Measurements from ENCODE around the gene CRYBA2. TPM values are rescaled to one million over a fixed set of nuclear protein-coding genes. Genes with fewer than 3 reads are reported as not detected.

The CRYBA2 gene
- total and polyA plus RNA-seq, 10 donors: not detected

DNA sequence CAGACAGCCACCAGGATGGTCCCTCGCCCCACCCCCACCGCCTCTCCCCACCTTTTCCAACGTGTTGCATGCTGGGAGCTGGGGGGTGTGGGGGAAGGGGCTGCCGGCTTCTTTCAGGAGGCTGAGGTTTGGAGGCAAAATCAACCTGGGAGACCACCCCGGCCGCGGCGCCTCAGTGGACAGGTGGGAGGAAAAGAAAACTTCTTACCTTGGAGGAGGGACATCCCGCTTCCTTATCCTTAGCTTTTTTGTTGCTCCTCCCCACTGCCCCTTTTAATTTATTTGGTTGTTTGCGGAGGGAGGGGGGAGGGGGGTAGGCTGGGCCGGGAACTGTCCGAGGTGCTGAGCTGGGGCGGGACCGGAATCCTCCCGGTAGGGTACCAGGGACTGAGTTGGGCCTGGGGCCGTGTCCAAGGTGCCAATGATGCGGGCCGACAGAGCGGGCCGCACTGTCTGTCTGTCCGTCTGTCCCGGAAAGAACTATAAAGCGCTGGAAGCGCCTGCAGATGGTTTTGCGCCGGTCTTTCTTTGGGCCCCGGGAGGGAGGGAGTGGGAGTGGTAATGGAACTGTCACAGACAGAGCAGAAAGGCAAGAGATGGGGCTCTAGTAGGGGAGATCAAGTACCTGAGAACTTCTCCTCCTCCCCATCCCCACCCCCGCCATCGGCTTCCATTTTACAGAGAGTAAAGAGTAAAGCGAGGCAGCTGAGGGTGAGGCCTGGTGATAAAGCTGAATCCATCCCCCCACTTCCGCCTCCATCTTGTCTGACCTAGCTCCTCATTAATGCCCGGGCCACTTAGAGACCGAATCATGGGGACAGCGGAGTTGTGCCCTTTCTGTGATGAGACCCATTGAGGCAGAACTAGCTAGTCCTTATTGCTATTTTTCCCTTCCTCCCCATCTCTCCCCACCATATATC lies 31.3 kb downstream of the CRYBA2 start:
- peaks cover 0 to 100% (median 72%) of the 10 kb centered on the region in 7 donors for H3K27me3 ChIP-seq (replicated peaks in 1 of 7)
- peaks cover 0 to 4% (median 0%) of the 10 kb centered on the region in 8 donors for H3K9me3 ChIP-seq
- DNase-seq: no peak
- no peak overlapping the region for H3K4me3 ChIP-seq
- WGBS, 5 donors: 14 to 27% (median 16%) methylated on average over 29 to 34 of the region's 34 CpGs
- no peaks in the 10 kb centered on the region for H3K36me3 ChIP-seq
- peaks cover 3 to 43% (median 27%) of the 10 kb centered on the region in 6 donors for H3K4me1 ChIP-seq
- TF ChIP-seq, protein P1, sequence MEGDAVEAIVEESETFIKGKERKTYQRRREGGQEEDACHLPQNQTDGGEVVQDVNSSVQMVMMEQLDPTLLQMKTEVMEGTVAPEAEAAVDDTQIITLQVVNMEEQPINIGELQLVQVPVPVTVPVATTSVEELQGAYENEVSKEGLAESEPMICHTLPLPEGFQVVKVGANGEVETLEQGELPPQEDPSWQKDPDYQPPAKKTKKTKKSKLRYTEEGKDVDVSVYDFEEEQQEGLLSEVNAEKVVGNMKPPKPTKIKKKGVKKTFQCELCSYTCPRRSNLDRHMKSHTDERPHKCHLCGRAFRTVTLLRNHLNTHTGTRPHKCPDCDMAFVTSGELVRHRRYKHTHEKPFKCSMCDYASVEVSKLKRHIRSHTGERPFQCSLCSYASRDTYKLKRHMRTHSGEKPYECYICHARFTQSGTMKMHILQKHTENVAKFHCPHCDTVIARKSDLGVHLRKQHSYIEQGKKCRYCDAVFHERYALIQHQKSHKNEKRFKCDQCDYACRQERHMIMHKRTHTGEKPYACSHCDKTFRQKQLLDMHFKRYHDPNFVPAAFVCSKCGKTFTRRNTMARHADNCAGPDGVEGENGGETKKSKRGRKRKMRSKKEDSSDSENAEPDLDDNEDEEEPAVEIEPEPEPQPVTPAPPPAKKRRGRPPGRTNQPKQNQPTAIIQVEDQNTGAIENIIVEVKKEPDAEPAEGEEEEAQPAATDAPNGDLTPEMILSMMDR (IDR thresholded peaks at IDR 0.05 in 8 of 11, conservative IDR thresholded peaks at IDR 0.05 in 3 of 11): no peak
- TF ChIP-seq POLR2AphosphoS5 (IDR thresholded peaks at IDR 0.05) (no peak), POLR2A (IDR thresholded peaks at IDR 0.05) (no peak)
- intact Hi-C loops (cut with DNase I; ENCODE audit: low total_unique reads): no loop called here
- H3K27ac ChIP-seq: no peak overlapping the region

DNA sequence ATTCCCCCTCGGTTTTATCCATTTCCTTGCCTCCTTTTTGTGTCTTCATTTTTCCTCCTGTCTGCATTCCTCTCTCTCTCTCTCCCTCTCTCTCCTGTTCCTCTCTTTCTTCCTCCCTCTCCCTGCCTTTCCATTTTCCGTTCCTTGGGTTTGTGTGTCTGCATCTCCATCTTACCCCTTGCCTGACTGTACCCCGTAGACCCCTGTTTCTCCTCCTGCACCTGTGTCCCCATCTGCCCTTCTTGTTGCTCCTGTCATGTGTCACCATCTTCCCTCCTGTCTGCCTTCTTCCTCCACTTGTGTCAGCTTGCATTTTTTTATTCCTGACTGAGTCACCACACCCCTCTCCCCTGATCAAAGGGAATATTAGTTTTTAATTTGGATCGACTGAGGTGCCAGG lies 32.0 kb downstream of the CRYBA2 start:
- Histone ChIP-seq H3K27ac (no peak overlapping the region), H3K4me3 (no peak overlapping the region), H3K4me1 (peaks cover 3 to 43% (median 27%) of the 10 kb centered on the region in 6 donors), H3K36me3 (no peaks in the 10 kb centered on the region), H3K9me3 (peaks cover 0 to 4% (median 0%) of the 10 kb centered on the region in 8 donors), H3K27me3 (replicated peaks in 1 of 7) (peaks cover 0 to 100% (median 72%) of the 10 kb centered on the region in 7 donors)
- TF ChIP-seq, protein P1 (IDR thresholded peaks at IDR 0.05 in 8 of 11, conservative IDR thresholded peaks at IDR 0.05 in 3 of 11): no peak
- TF ChIP-seq POLR2AphosphoS5 (IDR thresholded peaks at IDR 0.05) (no peak), POLR2A (IDR thresholded peaks at IDR 0.05) (no peak)
- intact Hi-C loops (cut with DNase I; ENCODE audit: low total_unique reads): no loop called here
- DNase-seq: no peak
- 8 to 11% (median 10%) methylated on average over 4 of the region's 4 CpGs for WGBS, 5 donors

DNA sequence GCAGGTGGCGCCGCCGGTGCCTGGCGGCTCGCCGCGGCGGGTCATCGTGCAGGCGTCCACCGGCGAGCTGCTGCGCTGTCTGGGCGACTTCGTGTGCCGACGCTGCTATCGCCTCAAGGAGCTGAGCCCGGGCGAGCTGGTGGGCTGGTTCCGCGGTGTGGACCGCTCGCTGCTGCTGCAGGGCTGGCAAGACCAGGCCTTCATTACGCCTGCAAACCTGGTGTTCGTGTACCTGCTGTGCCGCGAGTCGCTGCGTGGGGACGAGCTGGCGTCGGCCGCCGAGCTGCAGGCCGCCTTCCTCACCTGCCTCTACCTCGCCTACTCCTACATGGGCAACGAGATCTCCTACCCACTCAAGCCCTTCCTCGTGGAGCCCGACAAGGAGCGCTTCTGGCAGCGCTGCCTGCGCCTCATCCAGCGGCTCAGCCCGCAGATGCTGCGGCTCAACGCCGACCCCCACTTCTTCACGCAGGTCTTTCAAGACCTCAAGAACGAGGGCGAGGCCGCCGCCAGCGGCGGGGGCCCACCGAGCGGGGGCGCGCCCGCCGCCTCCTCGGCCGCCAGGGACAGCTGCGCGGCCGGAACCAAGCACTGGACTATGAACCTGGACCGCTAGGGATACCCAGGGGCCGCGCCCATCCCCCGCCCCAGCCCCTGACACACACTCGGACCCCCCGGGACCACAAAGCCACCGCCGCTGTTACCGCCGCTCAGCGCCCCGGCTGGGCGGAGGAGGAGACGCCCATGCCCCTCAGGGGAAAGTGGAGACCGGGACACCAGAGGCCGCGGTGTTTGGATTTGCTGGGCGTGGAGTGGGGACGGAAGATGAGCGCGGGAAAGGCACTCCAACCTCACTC lies 32.7 kb downstream of the CRYBA2 start:
- intact Hi-C loops (cut with DNase I; ENCODE audit: low total_unique reads): no loop called here
- Histone ChIP-seq H3K27me3 (replicated peaks in 1 of 7) (peaks cover 0 to 97% (median 70%) of the 10 kb centered on the region in 7 donors), H3K9me3 (peaks cover 0 to 4% (median 0%) of the 10 kb centered on the region in 8 donors), H3K4me1 (peaks cover 3 to 43% (median 27%) of the 10 kb centered on the region in 6 donors), H3K27ac (no peak overlapping the region), H3K36me3 (no peaks in the 10 kb centered on the region), H3K4me3 (peak overlapping the region in 4 of 8 donors; percentile 43 to 72 (median 50))
- WGBS, 5 donors: 5 to 8% (median 6%) methylated on average over 24 to 87 of the region's 87 CpGs
- TF ChIP-seq POLR2A (IDR thresholded peaks at IDR 0.05) (no peak), POLR2AphosphoS5 (IDR thresholded peaks at IDR 0.05) (no peak)
- TF ChIP-seq, protein P1 (IDR thresholded peaks at IDR 0.05 in 8 of 11, conservative IDR thresholded peaks at IDR 0.05 in 3 of 11): no peak
- no peak for DNase-seq
